ENCODE measurements around the gene CCDC188. TPM values are rescaled to one million over a fixed set of nuclear protein-coding genes. Genes with fewer than 3 reads are reported as not detected.

The CCDC188 gene
- total RNA-seq, 2 donors from 2014 or later = not detected

- TF ChIP-seq CTCF (conservative IDR thresholded peaks at IDR 0.05) = no peak
Observed at GRCh38 chr22:20188567-20188877, 37.7 kb upstream of the CCDC188 start.

GRCh38 chr22:20187777-20188566, 37.1 kb upstream of the CCDC188 start:
- peaks cover 15% of the 10 kb centered on the region for H3K4me1 Mint-ChIP-seq
- H3K27me3 Mint-ChIP-seq (ENCODE audit: insufficient read depth) = no peaks in the 10 kb centered on the region
- H3K9ac ChIP-seq (ENCODE audit: extremely low read depth, low read length, poor library complexity, severe bottlenecking) = no peak overlapping the region
- no peaks in the 10 kb centered on the region for H3K36me3 ChIP-seq (ENCODE audit: control insufficient read depth, insufficient read depth, low read length)
- TF ChIP-seq CTCF (conservative IDR thresholded peaks at IDR 0.05) = no peak
- H3K27me3 ChIP-seq (ENCODE audit: control insufficient read depth, insufficient read depth, low read length, poor library complexity, severe bottlenecking) = no peaks in the 10 kb centered on the region
- no peak overlapping the region for H3K27ac Mint-ChIP-seq
- 91 to 94% methylated on average over 6 to 12 of the region's 12 CpGs for WGBS, 2 experiments (ENCODE audit: insufficient coverage in 1 of 2, insufficient read length in 1 of 2)
- no peak for DNase-seq
- no peaks in the 10 kb centered on the region for H3K9me3 ChIP-seq (ENCODE audit: control insufficient read depth, low read length)
- no peak overlapping the region for H3K27ac ChIP-seq (ENCODE audit: low read depth, low read length)
- no peak overlapping the region for H3K4me3 Mint-ChIP-seq
- no peaks in the 10 kb centered on the region for H3K9me3 Mint-ChIP-seq
- H3K4me1 ChIP-seq (ENCODE audit: control insufficient read depth, insufficient read depth, low read length) = no peaks in the 10 kb centered on the region
- H3K36me3 Mint-ChIP-seq (ENCODE audit: low read depth) = no peaks in the 10 kb centered on the region
- no peak overlapping the region for H3K4me3 ChIP-seq (ENCODE audit: low read length)

More at GRCh38 chr22:20188567-20188877, 37.7 kb upstream of the CCDC188 start:
- H3K9me3 ChIP-seq (ENCODE audit: control insufficient read depth, low read length) = no peaks in the 10 kb centered on the region
- H3K27ac ChIP-seq (ENCODE audit: low read depth, low read length) = no peak overlapping the region
- H3K4me1 Mint-ChIP-seq = peaks cover 15% of the 10 kb centered on the region
- no peak overlapping the region for H3K9ac ChIP-seq (ENCODE audit: extremely low read depth, low read length, poor library complexity, severe bottlenecking)
- no peaks in the 10 kb centered on the region for H3K27me3 ChIP-seq (ENCODE audit: control insufficient read depth, insufficient read depth, low read length, poor library complexity, severe bottlenecking)
- no peak overlapping the region for H3K4me3 Mint-ChIP-seq
- no peaks in the 10 kb centered on the region for H3K27me3 Mint-ChIP-seq (ENCODE audit: insufficient read depth)
- H3K36me3 ChIP-seq (ENCODE audit: control insufficient read depth, insufficient read depth, low read length) = no peaks in the 10 kb centered on the region
- no peak for DNase-seq
- no peaks in the 10 kb centered on the region for H3K4me1 ChIP-seq (ENCODE audit: control insufficient read depth, insufficient read depth, low read length)
- WGBS, 2 experiments (ENCODE audit: insufficient coverage in 1 of 2, insufficient read length in 1 of 2) = 95 to 100% methylated on average over 5 to 6 of the region's 6 CpGs
- H3K36me3 Mint-ChIP-seq (ENCODE audit: low read depth) = no peaks in the 10 kb centered on the region
- H3K27ac Mint-ChIP-seq = no peak overlapping the region
- no peaks in the 10 kb centered on the region for H3K9me3 Mint-ChIP-seq
- no peak overlapping the region for H3K4me3 ChIP-seq (ENCODE audit: low read length)

GRCh38 chr22:20186871-20187546, 36.2 kb upstream of the CCDC188 start:
- peak; percentile 2 for TF ChIP-seq CTCF (conservative IDR thresholded peaks at IDR 0.05)
- H3K4me3 ChIP-seq (ENCODE audit: low read length) = no peak overlapping the region
- no peaks in the 10 kb centered on the region for H3K27me3 ChIP-seq (ENCODE audit: control insufficient read depth, insufficient read depth, low read length, poor library complexity, severe bottlenecking)
- Mint-ChIP-seq H3K9me3 (no peaks in the 10 kb centered on the region), H3K27me3 (ENCODE audit: insufficient read depth) (no peaks in the 10 kb centered on the region), H3K4me1 (peaks cover 15% of the 10 kb centered on the region), H3K36me3 (ENCODE audit: low read depth) (no peaks in the 10 kb centered on the region), H3K27ac (no peak overlapping the region), H3K4me3 (no peak overlapping the region)
- no peaks in the 10 kb centered on the region for H3K9me3 ChIP-seq (ENCODE audit: control insufficient read depth, low read length)
- no peak overlapping the region for H3K27ac ChIP-seq (ENCODE audit: low read depth, low read length)
- no peaks in the 10 kb centered on the region for H3K36me3 ChIP-seq (ENCODE audit: control insufficient read depth, insufficient read depth, low read length)
- no peak overlapping the region for H3K9ac ChIP-seq (ENCODE audit: extremely low read depth, low read length, poor library complexity, severe bottlenecking)
- 72 to 73% methylated on average over 10 to 14 of the region's 14 CpGs for WGBS, 2 experiments (ENCODE audit: insufficient coverage in 1 of 2, insufficient read length in 1 of 2)
- no peaks in the 10 kb centered on the region for H3K4me1 ChIP-seq (ENCODE audit: control insufficient read depth, insufficient read depth, low read length)
- no peak for DNase-seq
